ENCODE measurements around the gene GSE1. TPM values are rescaled to one million over a fixed set of nuclear protein-coding genes. Genes with fewer than 3 reads are reported as not detected.

Gene GSE1
- total and polyA plus RNA-seq, 2 of the 13 experiments (the other 11 are each of a cell fraction or from before 2014, with no cell fraction given), result 16.1 to 31.2 TPM

GRCh38 chr16:85615014-85615851, 2.1 kb downstream of the GSE1 start (continued):
- peak; percentile 80 for TF ChIP-seq ZNF777 (CRISPR knock-in tag; IDR thresholded peaks at IDR 0.05)
- peak; percentile 60; the same call in 1 of the 2 replicates for TF ChIP-seq POLR2G (IDR thresholded peaks at IDR 0.05; ENCODE audit: low read depth, low read length)
- TF ChIP-seq ZNF513 (CRISPR knock-in tag; conservative IDR thresholded peaks at IDR 0.05), result no peak
- TF ChIP-seq GMEB1 (CRISPR knock-in tag; IDR thresholded peaks at IDR 0.05; ENCODE audit: borderline replicate concordance), result peak; percentile 64; the same call in 1 of the 2 replicates
- TF ChIP-seq GATAD2A (CRISPR knock-in tag; IDR thresholded peaks at IDR 0.05), result peak; percentile 55; the same call in 1 of the 2 replicates
- peak; percentile 72 for TF ChIP-seq AGO2 (optimal IDR thresholded peaks at IDR 0.05; ENCODE audit: low read depth, low read length)
- peak; percentile 67 for TF ChIP-seq MEF2D (CRISPR knock-in tag; IDR thresholded peaks at IDR 0.05)
- TF ChIP-seq ZNF333 (CRISPR knock-in tag; IDR thresholded peaks at IDR 0.05; ENCODE audit: borderline replicate concordance), result peak; percentile 62; the same call in 1 of the 2 replicates
- TF ChIP-seq ZGPAT (CRISPR knock-in tag; IDR thresholded peaks at IDR 0.05), result peak; percentile 34
- peak; percentile 48 for TF ChIP-seq GATAD1 (CRISPR knock-in tag; IDR thresholded peaks at IDR 0.05)
- TF ChIP-seq NAIF1 (CRISPR knock-in tag; IDR thresholded peaks at IDR 0.05; ENCODE audit: borderline replicate concordance), result 0 out of 2 replicates have a peak, but pooled peaks have one; percentile 43
- TF ChIP-seq SATB2 (CRISPR knock-in tag; IDR thresholded peaks at IDR 0.05), result no peak
- peak; percentile 96 for TF ChIP-seq UBTF (CRISPR knock-in tag; IDR thresholded peaks at IDR 0.05)
- peak; percentile 51; the same call in 1 of the 2 replicates for TF ChIP-seq REPIN1 (CRISPR knock-in tag; IDR thresholded peaks at IDR 0.05; ENCODE audit: borderline replicate concordance, low read depth)
- peak; percentile 74; the same call in 1 of the 2 replicates for TF ChIP-seq KDM2A (CRISPR knock-in tag; IDR thresholded peaks at IDR 0.05; ENCODE audit: borderline replicate concordance, low read depth)
- TF ChIP-seq RAD21 (CRISPR knock-in tag; IDR thresholded peaks at IDR 0.05), result peak; percentile 54; the same call in 1 of the 2 replicates
- peak; percentile 65; the same call in 1 of the 2 replicates for TF ChIP-seq AKAP8 (CRISPR knock-in tag; IDR thresholded peaks at IDR 0.05)
- TF ChIP-seq ZNF710 (CRISPR knock-in tag; IDR thresholded peaks at IDR 0.05; ENCODE audit: borderline replicate concordance), result 0 out of 2 replicates have a peak, but pooled peaks have one; percentile 11
